Fibroblast of lung (primary cell): ENCODE measurements around the gene BMPR1B. TPM values are rescaled to one million over a fixed set of nuclear protein-coding genes. Genes with fewer than 3 reads are reported as not detected.

Experiments used
- DNase-seq, 2 donors: peaks; one replicate each; pipeline versions ENCODE4 v3.0.0 to v3.0.0-alpha.2; 2010; ENCODE audit warnings: low read depth in 2 of 2
- H2AFZ ChIP-seq: 2 replicates; pipeline ENCODE4 v1.5.1; 2012; ENCODE audit warnings: low read length, control low read depth, inconsistent platforms
- H3K27ac ChIP-seq: 2 replicates; pipeline ENCODE4 v1.5.1; 2011; ENCODE audit warnings: low read length, control low read depth; ENCODE audit not compliant: insufficient read depth
- H3K27me3 ChIP-seq: 2 replicates; pipeline ENCODE4 v1.5.1; 2011; ENCODE audit warnings: mild to moderate bottlenecking, low read length; ENCODE audit not compliant: control insufficient read depth, insufficient read depth
- H3K36me3 ChIP-seq: 2 replicates; pipeline ENCODE4 v1.5.1; 2011; ENCODE audit warnings: low read length; ENCODE audit not compliant: control insufficient read depth, insufficient read depth
- H3K4me1 ChIP-seq: 2 replicates; pipeline ENCODE4 v1.5.1; 2011; ENCODE audit warnings: low read length; ENCODE audit not compliant: control insufficient read depth, insufficient read depth; ENCODE audit errors: extremely low read depth
- H3K4me2 ChIP-seq: 2 replicates; pipeline ENCODE4 v1.5.1; 2011; ENCODE audit warnings: low read length, control low read depth; ENCODE audit not compliant: insufficient read depth; ENCODE audit errors: extremely low read depth
- H3K4me3 ChIP-seq, 4 experiments: fragments of 200-600 bp in 1 of 4; sonication (generic) in 1 of 4; replicated peaks in 1 of 4; 2 replicates each; pipeline ENCODE4 v1.5.1; 2011 to 2016; ENCODE audit warnings: low read length in 4 of 4, low read depth in 3 of 4, mild to moderate bottlenecking in 3 of 4, control low read depth in 2 of 4, inconsistent platforms in 1 of 4, mixed read lengths in 1 of 4; ENCODE audit not compliant: insufficient read depth in 1 of 4; ENCODE audit errors: control extremely low read depth in 1 of 4
- H3K79me2 ChIP-seq: 2 replicates; pipeline ENCODE4 v1.5.1; 2012; ENCODE audit warnings: mild to moderate bottlenecking, low read length, inconsistent platforms; ENCODE audit not compliant: control insufficient read depth, insufficient read depth
- H3K9ac ChIP-seq: 2 replicates; pipeline ENCODE4 v1.5.1; 2011; ENCODE audit warnings: mild to moderate bottlenecking, low read length, control low read depth; ENCODE audit not compliant: insufficient read depth
- H3K9me3 ChIP-seq: 2 replicates; pipeline ENCODE4 v1.5.1; 2012; ENCODE audit warnings: low read depth, low read length; ENCODE audit not compliant: control insufficient read depth, insufficient read depth
- H4K20me1 ChIP-seq: 2 replicates; pipeline ENCODE4 v1.5.1; 2011; ENCODE audit warnings: low read length; ENCODE audit not compliant: control insufficient read depth, insufficient read depth; ENCODE audit errors: extremely low read depth
- CTCF ChIP-seq, 2 donors: IDR thresholded peaks in 1 of 2; conservative IDR thresholded peaks in 1 of 2; 1 replicate in 1 of 2; 2 replicates in 1 of 2; pipeline ENCODE4 v1.5.1; 2011 to 2012; ENCODE audit warnings: low read length in 2 of 2, control low read depth in 1 of 2, inconsistent platforms in 1 of 2, low read depth in 1 of 2, mild to moderate bottlenecking in 1 of 2
- EZH2 ChIP-seq: IDR thresholded peaks from 2 replicates; pipeline ENCODE4 v1.5.1; 2012; ENCODE audit warnings: low read length, control low read depth, mild to moderate bottlenecking; ENCODE audit errors: missing control alignments
- polyA plus RNA-seq, 2 donors: library from polyadenylated mRNA; depleted of rRNA in 1 of 2; stranded (reverse) in 1 of 2; unstranded in 1 of 2; fragments of >200 nt; gene quantifications; 2 replicates each; pipeline ENCODE4 v1.2.1, GENCODE V29; 2011 to 2012; ENCODE audit warnings: missing spikeins in 1 of 2
- total RNA-seq: library from RNA; depleted of rRNA; stranded (reverse); fragments of >200 nt; gene quantifications from 2 replicates; pipeline ENCODE4 v1.2.1, GENCODE V29; 2014

Gene BMPR1B
- total and polyA plus RNA-seq, 2 donors (not counting 1 experiment from before 2014, with no cell fraction given): 0.17 to 0.45 TPM

GRCh38 chr4:94804650-94805049 is 46.9 kb downstream of the BMPR1B start:
- Histone ChIP-seq H3K9me3 (no peaks in the 10 kb centered on the region), H3K4me3 (no peak overlapping the region), H3K27me3 (no peaks in the 10 kb centered on the region), H3K36me3 (no peaks in the 10 kb centered on the region), H3K4me2 (no peak overlapping the region), H4K20me1 (no peaks in the 10 kb centered on the region), H3K9ac (no peak overlapping the region), H3K4me1 (no peaks in the 10 kb centered on the region), H3K79me2 (no peaks in the 10 kb centered on the region), H2AFZ (no peak overlapping the region), H3K27ac (no peak overlapping the region)
- TF ChIP-seq CTCF (conservative IDR thresholded peaks at IDR 0.05 in 1 of 2, IDR thresholded peaks at IDR 0.05 in 1 of 2; ENCODE audit: low read depth in 1 of 2, low read length in 2 of 2) (no peak), EZH2 (no peak)
- no peak for DNase-seq

GRCh38 chr4:94806376-94806775 is 48.6 kb downstream of the BMPR1B start:
- TF ChIP-seq CTCF (conservative IDR thresholded peaks at IDR 0.05 in 1 of 2, IDR thresholded peaks at IDR 0.05 in 1 of 2; ENCODE audit: low read depth in 1 of 2, low read length in 2 of 2) (no peak), EZH2 (no peak)
- H2AFZ ChIP-seq: no peak overlapping the region
- H3K27ac ChIP-seq: no peak overlapping the region
- no peaks in the 10 kb centered on the region for H3K4me1 ChIP-seq
- H3K9ac ChIP-seq: no peak overlapping the region
- H3K9me3 ChIP-seq: no peaks in the 10 kb centered on the region
- peak in 1 of 2 donors; percentile 6 for DNase-seq
- no peaks in the 10 kb centered on the region for H4K20me1 ChIP-seq
- H3K4me3 ChIP-seq: no peak overlapping the region
- no peaks in the 10 kb centered on the region for H3K79me2 ChIP-seq
- H3K27me3 ChIP-seq: no peaks in the 10 kb centered on the region
- H3K4me2 ChIP-seq: no peak overlapping the region
- H3K36me3 ChIP-seq: no peaks in the 10 kb centered on the region

GRCh38 chr4:94811643-94812042 is 53.9 kb downstream of the BMPR1B start:
- no peak for DNase-seq
- Histone ChIP-seq H3K27me3 (no peaks in the 10 kb centered on the region), H2AFZ (no peak overlapping the region), H3K4me1 (no peaks in the 10 kb centered on the region), H3K27ac (no peak overlapping the region), H3K79me2 (no peaks in the 10 kb centered on the region), H3K9me3 (no peaks in the 10 kb centered on the region), H3K4me3 (no peak overlapping the region), H3K9ac (no peak overlapping the region), H3K36me3 (no peaks in the 10 kb centered on the region), H3K4me2 (no peak overlapping the region), H4K20me1 (no peaks in the 10 kb centered on the region)
- TF ChIP-seq EZH2 (no peak), CTCF (conservative IDR thresholded peaks at IDR 0.05 in 1 of 2, IDR thresholded peaks at IDR 0.05 in 1 of 2; ENCODE audit: low read depth in 1 of 2, low read length in 2 of 2) (no peak)
